Measurements from ENCODE around the gene EFNB3.

The EFNB3 gene

DNA sequence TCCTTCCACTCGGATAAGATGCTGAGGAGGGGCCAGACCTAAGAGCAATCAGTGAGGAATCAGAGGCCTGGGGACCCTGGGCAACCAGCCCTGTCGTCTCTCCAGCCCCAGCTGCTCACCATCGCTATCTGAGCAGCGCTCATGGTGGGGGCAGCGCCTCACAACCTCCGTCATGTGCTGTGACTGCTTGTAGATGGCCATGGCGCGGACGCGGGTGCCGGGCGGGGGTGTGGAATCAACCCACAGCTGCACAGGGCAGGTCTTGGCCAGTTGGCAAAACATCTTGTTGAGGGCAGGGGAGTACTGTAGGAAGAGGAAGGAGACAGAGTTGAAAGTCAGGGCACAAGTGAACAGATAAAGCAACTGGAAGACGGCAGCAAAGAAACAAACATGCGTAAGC, 30.1 kb upstream of the EFNB3 start:
- H3K4me2 ChIP-seq (ENCODE audit: low read depth, low read length, poor library complexity, severe bottlenecking), result no peak overlapping the region
- no peaks in the 10 kb centered on the region for H3F3A ChIP-seq (ENCODE audit: insufficient read depth)
- 0 out of 2 replicates have a peak, but pooled peaks cover 3% of the 10 kb centered on the region for H4K20me1 ChIP-seq (ENCODE audit: low read depth, low read length)
- H3K9me3 ChIP-seq (ENCODE audit: insufficient read depth, low read length), result no peaks in the 10 kb centered on the region
- H3K9me2 ChIP-seq (replicated peaks; ENCODE audit: insufficient read depth, low read length), result no peaks in the 10 kb centered on the region
- H3K36me3 ChIP-seq (ENCODE audit: low read length), result peaks cover 13% of the 10 kb centered on the region
- TF ChIP-seq, protein P1, sequence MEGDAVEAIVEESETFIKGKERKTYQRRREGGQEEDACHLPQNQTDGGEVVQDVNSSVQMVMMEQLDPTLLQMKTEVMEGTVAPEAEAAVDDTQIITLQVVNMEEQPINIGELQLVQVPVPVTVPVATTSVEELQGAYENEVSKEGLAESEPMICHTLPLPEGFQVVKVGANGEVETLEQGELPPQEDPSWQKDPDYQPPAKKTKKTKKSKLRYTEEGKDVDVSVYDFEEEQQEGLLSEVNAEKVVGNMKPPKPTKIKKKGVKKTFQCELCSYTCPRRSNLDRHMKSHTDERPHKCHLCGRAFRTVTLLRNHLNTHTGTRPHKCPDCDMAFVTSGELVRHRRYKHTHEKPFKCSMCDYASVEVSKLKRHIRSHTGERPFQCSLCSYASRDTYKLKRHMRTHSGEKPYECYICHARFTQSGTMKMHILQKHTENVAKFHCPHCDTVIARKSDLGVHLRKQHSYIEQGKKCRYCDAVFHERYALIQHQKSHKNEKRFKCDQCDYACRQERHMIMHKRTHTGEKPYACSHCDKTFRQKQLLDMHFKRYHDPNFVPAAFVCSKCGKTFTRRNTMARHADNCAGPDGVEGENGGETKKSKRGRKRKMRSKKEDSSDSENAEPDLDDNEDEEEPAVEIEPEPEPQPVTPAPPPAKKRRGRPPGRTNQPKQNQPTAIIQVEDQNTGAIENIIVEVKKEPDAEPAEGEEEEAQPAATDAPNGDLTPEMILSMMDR (IDR thresholded peaks at IDR 0.05; ENCODE audit: insufficient read depth, low read length, poor library complexity, severe bottlenecking), result no peak
- TF ChIP-seq EZH2phosphoT487 (conservative IDR thresholded peaks at IDR 0.05; ENCODE audit: low read length), result no peak
- H3K27me3 ChIP-seq (ENCODE audit: low read length), result no peaks in the 10 kb centered on the region
- no peak overlapping the region for H3K9ac ChIP-seq (ENCODE audit: low read length)
- no peak overlapping the region for H3K27ac ChIP-seq (ENCODE audit: low read depth, low read length)
- no peak overlapping the region for H2AFZ ChIP-seq (ENCODE audit: low read depth, low read length, severe bottlenecking)
- no peak overlapping the region for H3K4me3 ChIP-seq (ENCODE audit: insufficient read depth, low read length, poor library complexity, severe bottlenecking)
- H3K79me2 ChIP-seq (ENCODE audit: insufficient read depth, low read length), result peaks cover 20% of the 10 kb centered on the region

DNA sequence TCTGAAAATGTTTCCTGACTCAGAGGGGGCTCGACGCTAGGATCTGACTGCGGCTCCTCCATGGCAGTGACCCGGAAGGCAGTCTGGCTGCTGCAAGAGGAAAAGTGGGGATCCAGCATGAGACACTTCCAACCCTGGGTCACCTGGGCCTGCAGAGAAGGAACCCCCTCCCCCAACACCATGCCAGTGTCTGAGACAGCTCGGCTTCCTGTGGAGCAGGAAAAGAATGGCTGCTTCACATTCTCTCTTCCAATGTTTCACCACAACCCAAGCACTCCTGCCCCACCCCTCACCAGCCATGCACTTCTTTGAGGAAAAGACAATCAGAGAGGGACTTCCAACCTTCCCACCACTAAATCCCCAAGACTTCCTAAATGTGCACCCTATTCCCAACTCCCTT, 28.5 kb upstream of the EFNB3 start:
- Histone ChIP-seq H3K27ac (ENCODE audit: low read depth, low read length) (no peak overlapping the region), H3K79me2 (ENCODE audit: insufficient read depth, low read length) (peaks cover 30% of the 10 kb centered on the region), H3K27me3 (ENCODE audit: low read length) (no peaks in the 10 kb centered on the region), H2AFZ (ENCODE audit: low read depth, low read length, severe bottlenecking) (no peak overlapping the region), H3K9me2 (replicated peaks; ENCODE audit: insufficient read depth, low read length) (no peaks in the 10 kb centered on the region), H3K4me2 (ENCODE audit: low read depth, low read length, poor library complexity, severe bottlenecking) (no peak overlapping the region), H3K9me3 (ENCODE audit: insufficient read depth, low read length) (no peaks in the 10 kb centered on the region), H3K9ac (ENCODE audit: low read length) (no peak overlapping the region), H3K36me3 (ENCODE audit: low read length) (peaks cover 13% of the 10 kb centered on the region), H4K20me1 (ENCODE audit: low read depth, low read length) (0 out of 2 replicates have a peak, but pooled peaks cover 3% of the 10 kb centered on the region), H3K4me3 (ENCODE audit: insufficient read depth, low read length, poor library complexity, severe bottlenecking) (no peak overlapping the region), H3F3A (ENCODE audit: insufficient read depth) (no peaks in the 10 kb centered on the region)
- no peak for TF ChIP-seq EZH2phosphoT487 (conservative IDR thresholded peaks at IDR 0.05; ENCODE audit: low read length)
- TF ChIP-seq, protein P1 (IDR thresholded peaks at IDR 0.05; ENCODE audit: insufficient read depth, low read length, poor library complexity, severe bottlenecking), result no peak

DNA sequence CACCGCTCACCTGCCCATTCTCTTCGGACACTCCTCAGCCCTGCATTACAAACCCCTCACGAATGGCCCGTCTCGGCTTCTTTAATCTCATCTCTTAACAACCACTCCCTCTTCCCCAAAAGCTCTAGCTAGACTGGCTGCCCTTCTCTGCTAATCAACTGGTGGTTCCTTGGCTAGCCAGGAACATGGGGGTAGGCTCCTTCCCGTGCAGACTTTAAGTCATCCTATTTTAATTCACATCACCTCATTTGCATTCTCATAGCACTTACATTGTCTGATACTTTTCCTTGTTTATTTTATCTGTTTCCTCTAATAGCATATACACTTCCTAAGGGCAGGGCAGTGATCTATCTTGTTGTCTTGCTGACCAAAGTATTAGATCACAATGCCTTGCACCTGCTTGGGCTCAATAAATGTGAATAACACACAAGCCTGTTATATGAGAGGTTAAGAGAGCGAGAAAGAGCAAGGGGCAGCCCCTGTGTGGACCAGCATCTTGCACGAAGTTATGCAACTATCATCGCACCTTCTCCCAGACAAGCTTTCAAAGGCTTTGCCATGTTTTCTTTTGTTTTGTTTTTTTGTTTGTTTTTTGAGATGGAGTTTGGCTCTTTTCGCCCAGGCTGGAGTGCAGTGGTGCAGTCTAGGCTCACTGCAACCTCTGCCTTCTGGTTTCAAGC, 27.5 kb upstream of the EFNB3 start:
- Histone ChIP-seq H3K4me2 (ENCODE audit: low read depth, low read length, poor library complexity, severe bottlenecking) (no peak overlapping the region), H3K27me3 (ENCODE audit: low read length) (no peaks in the 10 kb centered on the region), H3K27ac (ENCODE audit: low read depth, low read length) (no peak overlapping the region), H3F3A (ENCODE audit: insufficient read depth) (no peaks in the 10 kb centered on the region), H3K9me3 (ENCODE audit: insufficient read depth, low read length) (no peaks in the 10 kb centered on the region), H3K36me3 (ENCODE audit: low read length) (peaks cover 12% of the 10 kb centered on the region), H3K4me3 (ENCODE audit: insufficient read depth, low read length, poor library complexity, severe bottlenecking) (no peak overlapping the region), H3K9ac (ENCODE audit: low read length) (no peak overlapping the region), H4K20me1 (ENCODE audit: low read depth, low read length) (peaks cover 5% of the 10 kb centered on the region; the same call in 1 of the 2 replicates), H3K79me2 (ENCODE audit: insufficient read depth, low read length) (peaks cover 38% of the 10 kb centered on the region), H2AFZ (ENCODE audit: low read depth, low read length, severe bottlenecking) (no peak overlapping the region), H3K9me2 (replicated peaks; ENCODE audit: insufficient read depth, low read length) (no peaks in the 10 kb centered on the region)
- TF ChIP-seq EZH2phosphoT487 (conservative IDR thresholded peaks at IDR 0.05; ENCODE audit: low read length), result no peak
- TF ChIP-seq, protein P1 (IDR thresholded peaks at IDR 0.05; ENCODE audit: insufficient read depth, low read length, poor library complexity, severe bottlenecking), result no peak
